ENCODE data around the gene KCTD12.

DNA sequence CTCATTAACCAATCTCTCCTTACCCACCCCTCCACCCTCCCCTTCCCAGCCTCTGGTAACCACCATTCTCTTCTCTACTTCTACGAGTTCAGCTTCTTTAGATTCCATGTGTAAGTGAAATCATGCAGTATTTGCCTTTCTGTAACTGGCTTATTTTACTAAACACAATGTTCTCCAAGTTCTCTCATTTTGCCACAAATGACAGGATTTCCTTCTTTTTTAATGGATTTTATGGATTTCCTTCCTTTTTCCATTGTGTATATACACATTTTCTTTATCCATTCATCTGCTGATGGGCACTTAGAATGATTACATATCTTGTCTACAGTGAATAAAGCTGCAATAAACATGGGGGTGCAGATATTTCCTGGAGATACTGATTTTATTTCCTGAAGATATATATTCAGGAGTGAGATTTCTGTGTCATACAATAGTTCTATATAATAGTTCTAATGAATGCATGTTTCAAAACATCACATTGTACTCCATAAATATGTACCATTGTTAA is 20.2 kb downstream of the KCTD12 start:
- TF ChIP-seq MYC (IDR thresholded peaks at IDR 0.05; ENCODE audit: low read depth, low read length), result no peak
- no peak for TF ChIP-seq POLR2AphosphoS5 (IDR thresholded peaks at IDR 0.05; ENCODE audit: insufficient read depth, low read depth, low read length)
- no peak for TF ChIP-seq CTCF (IDR thresholded peaks at IDR 0.05; ENCODE audit: extremely low read depth in 1 of 2, insufficient read depth in 1 of 2, low read depth in 1 of 2, low read length in 2 of 2)
- no peak for TF ChIP-seq EZH2 (IDR thresholded peaks at IDR 0.05; ENCODE audit: borderline replicate concordance, low read depth, low read length, severe bottlenecking)
- no peak for TF ChIP-seq POLR2A (IDR thresholded peaks at IDR 0.05; ENCODE audit: low read depth, low read length)

All from endothelial cell of umbilical vein (primary cell).